ENCODE measurements around the gene IFI30.
A peak's percentile ranks its signal among the peaks of the same experiment; 100 is the strongest.

The IFI30 gene

GRCh38 chr19:18170714-18171255 is 2.8 kb upstream of the IFI30 start:
- Histone ChIP-seq H3K27ac (ENCODE audit: insufficient read depth, low read length, poor library complexity, severe bottlenecking) (no peak overlapping the region), H3K27me3 (replicated peaks; ENCODE audit: control insufficient read depth, insufficient read depth, low read length, poor library complexity, severe bottlenecking) (no peaks in the 10 kb centered on the region), H3K4me1 (ENCODE audit: control insufficient read depth, insufficient read depth, low read length, poor library complexity, severe bottlenecking) (peaks cover 4% of the 10 kb centered on the region), H3K9me3 (ENCODE audit: control insufficient read depth, low read length) (no peaks in the 10 kb centered on the region), H3K36me3 (ENCODE audit: control insufficient read depth, insufficient read depth, low read length) (peaks cover 3% of the 10 kb centered on the region), H3K4me3 (ENCODE audit: insufficient read depth, low read depth, low read length, poor library complexity, severe bottlenecking) (no peak overlapping the region)
- no peak for DNase-seq

DNA sequence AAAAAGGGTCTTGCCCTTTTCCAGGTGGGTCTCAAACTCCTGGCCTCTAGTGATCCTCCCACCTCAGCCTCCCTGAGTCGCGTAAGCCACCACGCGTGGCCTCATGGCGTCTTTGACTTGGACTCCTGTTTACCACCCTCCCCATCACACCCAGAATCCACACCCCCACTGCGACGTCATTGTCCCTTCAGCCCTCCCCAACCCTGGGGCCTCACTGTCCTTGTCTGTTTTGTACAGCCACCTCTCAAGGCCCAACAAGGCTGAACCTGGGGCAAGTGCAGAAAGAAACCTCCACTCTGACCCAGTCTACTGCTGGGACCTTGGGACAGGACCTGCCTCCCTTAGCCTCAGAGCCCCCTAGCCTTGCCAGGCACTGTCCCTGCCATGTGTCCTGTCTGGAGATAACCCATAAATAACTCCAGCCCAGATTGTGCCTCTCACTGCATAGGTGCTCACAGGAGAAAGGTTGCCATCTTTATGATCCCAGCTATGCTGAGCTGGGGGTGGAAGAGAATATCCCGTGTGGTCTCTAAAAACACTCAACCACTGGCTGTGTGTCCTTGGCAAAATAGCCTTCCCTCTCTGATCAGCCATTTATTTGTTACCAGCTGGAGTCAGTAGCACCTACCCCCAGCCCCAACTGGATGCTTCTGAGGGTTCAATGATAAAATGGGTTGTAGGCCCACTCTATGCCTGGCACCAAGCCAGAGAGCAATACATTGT is 1.8 kb upstream of the IFI30 start:
- no peak overlapping the region for H3K27ac ChIP-seq (ENCODE audit: insufficient read depth, low read length, poor library complexity, severe bottlenecking)
- H3K4me3 ChIP-seq (ENCODE audit: insufficient read depth, low read depth, low read length, poor library complexity, severe bottlenecking): no peak overlapping the region
- H3K27me3 ChIP-seq (replicated peaks; ENCODE audit: control insufficient read depth, insufficient read depth, low read length, poor library complexity, severe bottlenecking): no peaks in the 10 kb centered on the region
- H3K4me1 ChIP-seq (ENCODE audit: control insufficient read depth, insufficient read depth, low read length, poor library complexity, severe bottlenecking): peaks cover 4% of the 10 kb centered on the region
- no peaks in the 10 kb centered on the region for H3K9me3 ChIP-seq (ENCODE audit: control insufficient read depth, low read length)
- H3K36me3 ChIP-seq (ENCODE audit: control insufficient read depth, insufficient read depth, low read length): no peaks in the 10 kb centered on the region
- DNase-seq: no peak

DNA sequence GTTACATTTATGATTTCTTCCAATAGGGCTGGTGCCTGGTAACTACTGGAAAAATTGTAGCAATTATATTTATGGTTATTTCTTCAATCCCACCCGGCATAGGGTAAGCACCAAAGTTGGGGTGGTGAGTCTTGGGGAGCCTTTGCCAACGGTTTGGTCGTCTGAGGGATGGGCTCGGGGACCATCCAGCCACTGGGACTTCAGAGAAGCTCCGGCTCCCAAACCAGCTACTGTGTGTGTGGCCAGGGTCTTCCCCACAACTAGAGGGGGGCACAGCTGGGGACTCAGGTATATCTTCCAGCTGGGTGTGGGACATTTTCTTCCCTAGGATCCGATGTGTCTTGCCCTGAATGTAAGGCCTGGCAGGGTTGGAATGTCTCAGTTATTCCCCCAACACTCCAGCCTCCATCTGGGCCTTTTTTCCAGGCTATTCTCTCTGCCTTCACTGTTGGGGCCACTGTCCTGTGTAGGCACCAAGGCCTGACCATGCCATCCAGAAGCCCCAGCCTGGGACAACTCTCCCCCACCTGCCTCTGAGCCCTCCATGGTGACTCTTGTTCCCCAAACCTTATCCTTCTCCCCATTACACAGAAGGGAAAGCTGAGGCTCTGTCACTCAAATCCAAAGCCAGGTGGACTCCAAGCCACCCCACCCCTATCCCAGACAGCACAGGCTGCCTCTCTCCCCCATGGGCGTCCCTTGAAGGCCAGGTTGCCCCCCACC is 1.1 kb upstream of the IFI30 start:
- Histone ChIP-seq H3K36me3 (ENCODE audit: control insufficient read depth, insufficient read depth, low read length) (no peaks in the 10 kb centered on the region), H3K4me3 (ENCODE audit: insufficient read depth, low read depth, low read length, poor library complexity, severe bottlenecking) (no peak overlapping the region), H3K4me1 (ENCODE audit: control insufficient read depth, insufficient read depth, low read length, poor library complexity, severe bottlenecking) (peaks cover 4% of the 10 kb centered on the region), H3K27me3 (replicated peaks; ENCODE audit: control insufficient read depth, insufficient read depth, low read length, poor library complexity, severe bottlenecking) (no peaks in the 10 kb centered on the region), H3K9me3 (ENCODE audit: control insufficient read depth, low read length) (no peaks in the 10 kb centered on the region), H3K27ac (ENCODE audit: insufficient read depth, low read length, poor library complexity, severe bottlenecking) (no peak overlapping the region)
- DNase-seq: no peak

DNA sequence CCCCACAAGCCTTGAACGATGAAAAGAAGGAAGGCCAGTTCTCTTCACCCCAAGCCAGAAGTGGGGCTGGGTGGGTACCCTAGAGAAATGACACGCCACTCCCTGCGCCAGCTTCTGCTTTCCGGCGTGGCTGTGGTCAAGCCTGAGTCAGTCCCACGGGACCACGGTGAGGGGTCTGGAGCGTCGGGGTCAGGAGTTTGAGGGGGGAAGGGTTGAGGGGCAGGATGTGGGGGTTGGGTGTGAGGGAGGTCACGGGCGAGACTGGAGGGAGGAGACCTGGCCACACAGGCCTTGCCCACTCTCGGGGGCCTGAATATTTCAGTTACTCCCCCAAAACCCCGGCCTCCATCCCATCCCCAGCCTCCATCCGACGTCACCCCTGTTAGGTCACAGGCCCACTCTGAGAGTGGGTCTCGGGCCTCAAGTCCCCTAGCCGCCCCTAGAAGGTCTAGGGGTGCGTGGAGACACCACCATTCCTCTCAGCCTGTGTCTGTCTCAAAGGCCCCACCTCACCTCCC is 500 bp upstream of the IFI30 start:
- H3K9me3 ChIP-seq (ENCODE audit: control insufficient read depth, low read length): no peaks in the 10 kb centered on the region
- peaks cover 4% of the 10 kb centered on the region for H3K4me1 ChIP-seq (ENCODE audit: control insufficient read depth, insufficient read depth, low read length, poor library complexity, severe bottlenecking)
- peak overlapping the region; percentile 50 for H3K27ac ChIP-seq (ENCODE audit: insufficient read depth, low read length, poor library complexity, severe bottlenecking)
- DNase-seq: no peak
- no peaks in the 10 kb centered on the region for H3K36me3 ChIP-seq (ENCODE audit: control insufficient read depth, insufficient read depth, low read length)
- H3K27me3 ChIP-seq (replicated peaks; ENCODE audit: control insufficient read depth, insufficient read depth, low read length, poor library complexity, severe bottlenecking): no peaks in the 10 kb centered on the region
- peak overlapping the region; percentile 81 for H3K4me3 ChIP-seq (ENCODE audit: insufficient read depth, low read depth, low read length, poor library complexity, severe bottlenecking)

- no peaks in the 10 kb centered on the region for H3K9me3 ChIP-seq (ENCODE audit: control insufficient read depth, low read length)
- no peaks in the 10 kb centered on the region for H3K36me3 ChIP-seq (ENCODE audit: control insufficient read depth, insufficient read depth, low read length)
- H3K4me1 ChIP-seq (ENCODE audit: control insufficient read depth, insufficient read depth, low read length, poor library complexity, severe bottlenecking): peaks cover 4% of the 10 kb centered on the region
- H3K4me3 ChIP-seq (ENCODE audit: insufficient read depth, low read depth, low read length, poor library complexity, severe bottlenecking): no peak overlapping the region
- DNase-seq: no peak
- H3K27me3 ChIP-seq (replicated peaks; ENCODE audit: control insufficient read depth, insufficient read depth, low read length, poor library complexity, severe bottlenecking): no peaks in the 10 kb centered on the region
- H3K27ac ChIP-seq (ENCODE audit: insufficient read depth, low read length, poor library complexity, severe bottlenecking): no peak overlapping the region
Observed at GRCh38 chr19:18174983-18175382, 1.4 kb downstream of the IFI30 start.

DNA sequence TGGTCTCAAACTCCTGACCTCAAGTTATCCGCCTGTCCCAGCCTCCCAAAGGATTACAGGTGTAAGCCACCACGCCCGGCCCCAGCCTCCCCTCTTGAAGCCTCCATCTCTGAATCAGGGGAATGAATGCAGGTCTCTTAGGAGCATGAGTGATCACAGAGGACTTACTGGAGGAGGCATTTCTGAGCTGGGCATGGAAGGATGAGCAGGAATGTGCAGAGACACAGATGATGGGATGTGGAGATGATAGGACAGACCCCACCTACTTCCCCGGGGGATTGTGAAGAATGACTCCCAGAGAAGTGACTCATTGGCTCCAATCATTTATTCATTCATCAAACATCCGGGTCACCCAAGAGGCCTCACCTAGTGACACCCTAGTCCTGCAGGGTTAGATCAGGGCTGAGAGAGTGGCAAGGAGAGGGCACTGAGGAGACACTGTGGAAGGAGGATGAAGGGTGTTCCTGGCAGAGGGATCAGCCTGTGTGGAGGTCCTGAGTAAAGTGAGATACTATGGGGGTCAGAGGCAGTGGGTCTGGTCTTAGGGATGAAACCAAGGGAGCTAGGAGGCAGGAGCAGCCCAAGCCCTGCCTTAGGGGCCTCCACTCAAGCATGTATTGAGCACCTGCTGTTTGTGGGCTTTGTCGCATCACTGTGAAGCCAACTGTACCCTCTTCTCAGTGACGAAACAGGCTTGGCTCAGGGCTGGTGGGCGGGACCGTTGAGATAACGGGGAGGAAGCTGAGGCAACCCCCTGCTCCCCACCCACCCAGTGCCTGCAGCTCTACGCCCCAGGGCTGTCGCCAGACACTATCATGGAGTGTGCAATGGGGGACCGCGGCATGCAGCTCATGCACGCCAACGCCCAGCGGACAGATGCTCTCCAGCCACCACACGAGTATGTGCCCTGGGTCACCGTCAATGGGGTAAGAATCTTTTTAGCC is 3.0 kb downstream of the IFI30 start:
- no peak overlapping the region for H3K4me3 ChIP-seq (ENCODE audit: insufficient read depth, low read depth, low read length, poor library complexity, severe bottlenecking)
- DNase-seq: no peak
- H3K27ac ChIP-seq (ENCODE audit: insufficient read depth, low read length, poor library complexity, severe bottlenecking): no peak overlapping the region
- H3K27me3 ChIP-seq (replicated peaks; ENCODE audit: control insufficient read depth, insufficient read depth, low read length, poor library complexity, severe bottlenecking): no peaks in the 10 kb centered on the region
- no peaks in the 10 kb centered on the region for H3K36me3 ChIP-seq (ENCODE audit: control insufficient read depth, insufficient read depth, low read length)
- peaks cover 4% of the 10 kb centered on the region for H3K4me1 ChIP-seq (ENCODE audit: control insufficient read depth, insufficient read depth, low read length, poor library complexity, severe bottlenecking)
- H3K9me3 ChIP-seq (ENCODE audit: control insufficient read depth, low read length): no peaks in the 10 kb centered on the region

DNA sequence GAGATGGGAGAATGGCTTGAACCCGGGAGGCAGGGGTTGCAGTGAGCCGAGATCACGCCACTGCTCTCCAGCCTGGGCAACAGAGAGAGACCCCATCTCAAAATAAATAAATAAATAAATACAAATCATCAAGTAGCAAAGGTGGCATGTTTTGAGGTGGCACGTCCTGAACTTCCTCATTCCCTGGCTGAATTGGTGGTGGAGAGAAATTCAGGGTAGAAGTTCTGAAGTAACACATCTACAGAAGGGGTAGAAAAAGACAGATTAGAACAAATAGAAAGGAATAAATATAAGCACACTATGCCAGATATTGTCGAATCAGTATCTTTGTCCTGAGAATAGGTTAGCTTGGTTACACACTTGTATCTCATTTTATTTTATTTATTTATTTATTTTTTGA is 6.3 kb downstream of the IFI30 start:
- Histone ChIP-seq H3K4me1 (ENCODE audit: control insufficient read depth, insufficient read depth, low read length, poor library complexity, severe bottlenecking) (no peaks in the 10 kb centered on the region), H3K4me3 (ENCODE audit: insufficient read depth, low read depth, low read length, poor library complexity, severe bottlenecking) (no peak overlapping the region), H3K27me3 (replicated peaks; ENCODE audit: control insufficient read depth, insufficient read depth, low read length, poor library complexity, severe bottlenecking) (no peaks in the 10 kb centered on the region), H3K36me3 (ENCODE audit: control insufficient read depth, insufficient read depth, low read length) (no peaks in the 10 kb centered on the region), H3K27ac (ENCODE audit: insufficient read depth, low read length, poor library complexity, severe bottlenecking) (no peak overlapping the region), H3K9me3 (ENCODE audit: control insufficient read depth, low read length) (no peaks in the 10 kb centered on the region)
- no peak for DNase-seq

DNA sequence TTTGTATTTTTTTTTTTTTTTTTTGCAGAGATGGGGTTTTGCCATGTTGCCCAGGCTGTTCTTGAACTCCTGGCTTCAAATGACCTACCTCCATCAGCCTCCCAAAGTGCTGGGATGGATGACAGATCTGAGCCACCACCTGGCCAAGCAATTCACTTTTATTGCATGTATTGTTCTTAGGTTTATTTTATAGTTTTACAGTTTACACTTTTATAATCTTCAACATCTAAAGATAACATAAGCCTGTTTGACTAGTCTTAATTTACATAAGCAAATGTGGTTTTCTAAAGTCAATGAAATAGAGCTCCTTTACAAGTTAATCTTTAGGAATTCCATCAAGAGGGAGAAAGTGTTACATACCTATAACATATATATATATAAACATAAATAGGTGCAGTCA is 9.9 kb downstream of the IFI30 start:
- H3K36me3 ChIP-seq (ENCODE audit: control insufficient read depth, insufficient read depth, low read length): no peaks in the 10 kb centered on the region

GRCh38 chr19:18185538-18185937 is 11.9 kb downstream of the IFI30 start:
- Histone ChIP-seq H3K36me3 (ENCODE audit: control insufficient read depth, insufficient read depth, low read length) (no peaks in the 10 kb centered on the region), H3K27me3 (replicated peaks; ENCODE audit: control insufficient read depth, insufficient read depth, low read length, poor library complexity, severe bottlenecking) (no peaks in the 10 kb centered on the region), H3K4me1 (ENCODE audit: control insufficient read depth, insufficient read depth, low read length, poor library complexity, severe bottlenecking) (no peaks in the 10 kb centered on the region), H3K4me3 (ENCODE audit: insufficient read depth, low read depth, low read length, poor library complexity, severe bottlenecking) (no peak overlapping the region), H3K9me3 (ENCODE audit: control insufficient read depth, low read length) (no peaks in the 10 kb centered on the region), H3K27ac (ENCODE audit: insufficient read depth, low read length, poor library complexity, severe bottlenecking) (no peak overlapping the region)
- DNase-seq: no peak

More for the DNA sequence above, 9.9 kb downstream of the IFI30 start:
- H3K27me3 ChIP-seq (replicated peaks; ENCODE audit: control insufficient read depth, insufficient read depth, low read length, poor library complexity, severe bottlenecking): no peaks in the 10 kb centered on the region
- H3K27ac ChIP-seq (ENCODE audit: insufficient read depth, low read length, poor library complexity, severe bottlenecking): no peak overlapping the region
- H3K9me3 ChIP-seq (ENCODE audit: control insufficient read depth, low read length): no peaks in the 10 kb centered on the region
- DNase-seq: no peak
- H3K4me3 ChIP-seq (ENCODE audit: insufficient read depth, low read depth, low read length, poor library complexity, severe bottlenecking): no peak overlapping the region
- no peaks in the 10 kb centered on the region for H3K4me1 ChIP-seq (ENCODE audit: control insufficient read depth, insufficient read depth, low read length, poor library complexity, severe bottlenecking)
